Ovary (tissue), 9 donors: ENCODE data around the gene TBC1D8. TPM values are rescaled to one million over a fixed set of nuclear protein-coding genes. Genes with fewer than 3 reads are reported as not detected.

Experiments used
- DNase-seq, 5 donors: peaks; one replicate each; pipeline ENCODE4 v3.0.0-alpha.2; 2019 to 2020
- H3K27ac ChIP-seq, 2 donors: fragments of 200-600 bp; one replicate each; pipeline versions ENCODE4 v1.5.1 to v1.8.0; 2019 to 2022
- H3K27me3 ChIP-seq: fragments of 200-600 bp; one replicate; pipeline ENCODE4 v1.8.0; 2022
- H3K36me3 ChIP-seq: fragments of 200-600 bp; sonication (generic); one replicate; pipeline ENCODE4 v1.5.1; 2019
- H3K4me1 ChIP-seq: one replicate; pipeline ENCODE4 v1.8.1; 2013; ENCODE audit warnings: mild to moderate bottlenecking, moderate library complexity; ENCODE audit not compliant: insufficient read depth
- H3K4me3 ChIP-seq: fragments of 200-600 bp; sonication (generic); one replicate; pipeline ENCODE4 v1.5.1; 2017
- H3K9me3 ChIP-seq, 2 donors: fragments of 200-600 bp in 1 of 2; sonication (generic) in 1 of 2; one replicate each; pipeline versions ENCODE4 v1.5.1 to v1.8.1; 2013 to 2019; ENCODE audit warnings: mild to moderate bottlenecking in 1 of 2, moderate library complexity in 1 of 2
- EP300 ChIP-seq: sonication (generic); formaldehyde crosslinking; IDR thresholded peaks from one replicate; pipeline ENCODE4 v1.6.1; 2017; ENCODE audit warnings: antibody characterized with exemption
- POLR2A ChIP-seq: fragments of 450-650 bp; IDR thresholded peaks from one replicate; pipeline ENCODE4 v1.6.1; 2017; ENCODE audit warnings: antibody characterized with exemption, mild to moderate bottlenecking, moderate library complexity
- WGBS, 3 donors: extraction: QIAGEN DNeasy Blood & Tissue Kit in 1 of 3; methylation state at CpG; one replicate each; pipeline versions ENCODE4 v1.1.5 to v1.1.7; 2013 to 2017; 5-methylcytosine and 5-hydroxymethylcytosine counted together
- intact Hi-C, 4 donors: fragments of 100-400 bp; cut with DNase I; formaldehyde crosslinking; loops; one replicate each; pipeline versions ENCODE4 v1.11.0 to v1.15.1; 2022 to 2023
- polyA plus RNA-seq, 2 donors: library from polyadenylated mRNA; stranded (reverse); fragments of 200-250 nt in 1 of 2; fragments of 350-450 nt in 1 of 2; fragmentation: Illumina TruSeq in 1 of 2; extraction: RNeasy Lipid Tissue Mini Kit (QIAGEN cat#74804) in 1 of 2; gene quantifications; one replicate each; pipeline ENCODE4 v1.2.3, GENCODE V29; 2013 to 2014
- total RNA-seq, 7 donors: library from RNA; depleted of rRNA in 2 of 7; stranded (reverse); fragments of >200 nt in 2 of 7; fragmentation: NEBNext Ultra II Directional in 3 of 7; extraction: Animal tissue kit (Norgen Biotek cat#: 25700) in 3 of 7; gene quantifications; one replicate each; pipeline versions ENCODE4 v1.1.0 to v1.2.4, GENCODE V29; 2016 to 2023
- TF ChIP-seq, protein P1 (sequence below), 3 donors: fragments of 450-650 bp in 2 of 3; fragments of 200-600 bp in 1 of 3; IDR thresholded peaks; one replicate each; pipeline versions ENCODE4 v1.5.1 to v1.8.0; 2016 to 2022; ENCODE audit warnings: antibody characterized with exemption in 3 of 3, mild to moderate bottlenecking in 1 of 3
- donor health status: DM: no; HTN: no; CAD: no; lungs with moderate emphysema.
- donor health status: DM: no; HTN: no; CAD: no.
- donor health status: Bipolar disorder and iron deficiency.
- donor health status: DM: yes; HTN: yes; CAD: no.
- donor health status: DM: no; HTN: no; CAD: no.
- donor health status: DM: yes; HTN: yes; CAD: no.

TBC1D8 gene
- total and polyA plus RNA-seq, 9 donors: 10.8 to 44.6 (median 15.6) TPM

DNA sequence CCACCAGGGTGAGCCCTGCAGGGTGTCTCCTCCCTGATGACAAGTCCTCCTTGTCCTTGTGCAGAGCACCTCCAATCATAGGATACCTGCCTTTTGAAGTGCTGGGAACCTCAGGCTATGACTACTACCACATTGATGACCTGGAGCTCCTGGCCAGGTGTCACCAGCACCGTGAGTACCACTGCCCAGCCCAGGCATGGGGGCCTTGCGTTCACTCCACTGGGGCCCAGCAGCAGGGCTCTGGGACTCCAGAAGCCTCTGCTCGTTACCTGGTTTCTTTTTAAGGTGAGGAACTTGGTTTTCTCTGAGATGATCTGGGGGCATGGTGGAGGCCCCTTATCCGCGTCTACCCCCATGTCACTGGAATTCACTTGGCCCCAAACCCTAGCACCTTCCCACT is 185.6 kb downstream of the TBC1D8 start:
- WGBS, 3 donors: 93 to 97% (median 96%) methylated on average over 5 of the region's 5 CpGs
- H3K27ac ChIP-seq: no peak overlapping the region
- intact Hi-C loops: no loop called here
- H3K27me3 ChIP-seq: no peaks in the 10 kb centered on the region
- TF ChIP-seq EP300 (no peak), POLR2A (no peak)
- TF ChIP-seq, protein P1, sequence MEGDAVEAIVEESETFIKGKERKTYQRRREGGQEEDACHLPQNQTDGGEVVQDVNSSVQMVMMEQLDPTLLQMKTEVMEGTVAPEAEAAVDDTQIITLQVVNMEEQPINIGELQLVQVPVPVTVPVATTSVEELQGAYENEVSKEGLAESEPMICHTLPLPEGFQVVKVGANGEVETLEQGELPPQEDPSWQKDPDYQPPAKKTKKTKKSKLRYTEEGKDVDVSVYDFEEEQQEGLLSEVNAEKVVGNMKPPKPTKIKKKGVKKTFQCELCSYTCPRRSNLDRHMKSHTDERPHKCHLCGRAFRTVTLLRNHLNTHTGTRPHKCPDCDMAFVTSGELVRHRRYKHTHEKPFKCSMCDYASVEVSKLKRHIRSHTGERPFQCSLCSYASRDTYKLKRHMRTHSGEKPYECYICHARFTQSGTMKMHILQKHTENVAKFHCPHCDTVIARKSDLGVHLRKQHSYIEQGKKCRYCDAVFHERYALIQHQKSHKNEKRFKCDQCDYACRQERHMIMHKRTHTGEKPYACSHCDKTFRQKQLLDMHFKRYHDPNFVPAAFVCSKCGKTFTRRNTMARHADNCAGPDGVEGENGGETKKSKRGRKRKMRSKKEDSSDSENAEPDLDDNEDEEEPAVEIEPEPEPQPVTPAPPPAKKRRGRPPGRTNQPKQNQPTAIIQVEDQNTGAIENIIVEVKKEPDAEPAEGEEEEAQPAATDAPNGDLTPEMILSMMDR (IDR thresholded peaks at IDR 0.05): no peak
- H3K36me3 ChIP-seq: no peaks in the 10 kb centered on the region
- DNase-seq: no peak
- no peaks in the 10 kb centered on the region for H3K9me3 ChIP-seq
- H3K4me3 ChIP-seq: no peak overlapping the region
- no peaks in the 10 kb centered on the region for H3K4me1 ChIP-seq

- 61 to 86% (median 81%) methylated on average over 11 of the region's 11 CpGs for WGBS, 3 donors
- intact Hi-C loops: no loop called here
These were observed 186.5 kb downstream of the TBC1D8 start for GRCh38 chr2:100964681-100965169.

GRCh38 chr2:100964222-100964621 is 187.0 kb downstream of the TBC1D8 start:
- no peak for DNase-seq
- intact Hi-C loops: no loop called here
- Histone ChIP-seq H3K4me3 (no peak overlapping the region), H3K4me1 (no peaks in the 10 kb centered on the region), H3K9me3 (no peaks in the 10 kb centered on the region), H3K27ac (no peak overlapping the region), H3K27me3 (no peaks in the 10 kb centered on the region), H3K36me3 (no peaks in the 10 kb centered on the region)
- TF ChIP-seq EP300 (no peak), POLR2A (no peak)
- TF ChIP-seq, protein P1 (IDR thresholded peaks at IDR 0.05): no peak
- 82 to 94% (median 93%) methylated on average over 12 of the region's 12 CpGs for WGBS, 3 donors

More at GRCh38 chr2:100964681-100965169, 186.5 kb downstream of the TBC1D8 start:
- Histone ChIP-seq H3K27me3 (no peaks in the 10 kb centered on the region), H3K4me1 (no peaks in the 10 kb centered on the region), H3K27ac (no peak overlapping the region), H3K36me3 (no peaks in the 10 kb centered on the region), H3K4me3 (no peak overlapping the region), H3K9me3 (no peaks in the 10 kb centered on the region)
- TF ChIP-seq, protein P1 (IDR thresholded peaks at IDR 0.05): no peak
- TF ChIP-seq EP300 (no peak), POLR2A (no peak)
- no peak for DNase-seq

DNA sequence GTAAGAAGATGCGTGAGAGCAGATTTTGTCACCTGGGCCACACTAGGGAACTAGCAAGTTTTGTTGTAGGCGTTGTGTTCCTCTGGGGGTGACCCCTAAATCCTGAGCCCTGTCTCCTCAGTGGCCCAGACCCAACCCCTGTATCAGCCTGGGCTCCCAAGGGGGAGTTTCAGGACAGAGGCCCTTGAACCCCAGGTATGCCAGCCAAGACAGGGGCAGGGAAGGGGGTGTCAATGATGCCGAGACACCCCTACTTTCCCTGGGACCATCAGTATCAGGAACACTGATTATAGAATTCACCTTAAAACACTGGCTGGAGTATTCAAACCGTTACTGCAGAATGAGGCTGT is 188.2 kb downstream of the TBC1D8 start:
- Histone ChIP-seq H3K4me3 (no peak overlapping the region), H3K4me1 (no peaks in the 10 kb centered on the region), H3K36me3 (no peaks in the 10 kb centered on the region), H3K9me3 (no peaks in the 10 kb centered on the region), H3K27ac (no peak overlapping the region), H3K27me3 (no peaks in the 10 kb centered on the region)
- no peak for TF ChIP-seq POLR2A
- intact Hi-C loops: no loop called here
- WGBS, 3 donors: 87 to 99% (median 92%) methylated on average over 4 of the region's 4 CpGs
- DNase-seq: no peak

DNA sequence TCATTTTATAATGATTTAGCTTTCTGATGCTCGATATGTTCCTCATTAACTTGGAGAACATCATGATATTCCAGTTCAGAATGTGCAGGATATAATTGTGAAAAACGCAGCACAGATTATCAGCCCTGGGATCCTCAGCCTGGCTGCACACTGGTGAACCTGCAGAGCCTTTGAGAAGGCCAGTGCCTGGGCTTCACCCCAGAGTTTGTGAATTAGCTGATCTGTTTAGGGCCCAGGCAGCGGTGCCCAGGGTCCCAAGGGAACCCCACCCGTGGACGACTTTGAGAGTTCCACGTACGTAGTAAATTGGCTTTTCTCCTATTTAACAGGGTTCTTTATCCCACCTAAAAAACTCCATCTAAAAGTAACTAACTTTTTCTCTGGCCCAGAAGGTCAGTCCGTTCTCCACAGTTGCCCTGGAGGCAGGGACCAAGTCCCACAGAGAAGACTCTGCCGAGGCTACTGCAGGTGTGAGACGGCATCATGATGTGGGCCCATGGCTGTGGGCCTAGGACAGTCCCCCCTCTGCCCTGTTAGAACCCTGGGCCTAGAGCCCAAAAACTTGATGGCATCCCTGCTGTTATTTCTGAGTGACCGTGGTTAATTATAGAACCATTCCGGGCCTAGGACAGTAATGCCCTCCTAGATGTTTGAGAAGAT is 188.7 kb downstream of the TBC1D8 start:
- Histone ChIP-seq H3K36me3 (no peaks in the 10 kb centered on the region), H3K4me3 (no peak overlapping the region), H3K9me3 (no peaks in the 10 kb centered on the region), H3K27ac (no peak overlapping the region), H3K4me1 (no peaks in the 10 kb centered on the region), H3K27me3 (no peaks in the 10 kb centered on the region)
- 57 to 70% (median 58%) methylated on average over 12 of the region's 12 CpGs for WGBS, 3 donors
- intact Hi-C loops: no loop called here
- no peak for DNase-seq
- no peak for TF ChIP-seq POLR2A
- no peak for TF ChIP-seq EP300
- TF ChIP-seq, protein P1 (IDR thresholded peaks at IDR 0.05): no peak
